Measurements from ENCODE around the gene C4orf51. TPM values are rescaled to one million over a fixed set of nuclear protein-coding genes. Genes with fewer than 3 reads are reported as not detected.

Gene C4orf51
- total RNA-seq, 1 donor from 2014 or later = not detected

DNA sequence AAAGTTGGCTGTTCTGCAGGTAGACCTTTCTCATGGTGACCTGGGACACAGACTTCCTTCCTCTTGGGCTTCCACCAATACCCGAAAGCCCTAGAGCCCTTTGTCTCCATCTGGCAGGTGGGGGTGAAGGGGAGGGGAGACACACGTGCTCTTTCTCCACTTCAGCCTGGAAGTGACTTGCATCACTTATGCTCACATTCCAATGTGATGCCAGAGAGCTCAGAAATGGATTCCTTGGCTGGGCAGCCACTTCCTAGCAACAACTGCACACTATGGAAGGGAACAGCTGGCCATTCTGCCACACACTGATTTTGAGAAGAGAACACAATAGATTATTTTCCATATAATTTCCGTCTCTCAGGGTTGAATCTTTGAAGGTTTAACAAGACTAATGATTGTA is 36.3 kb downstream of the C4orf51 start:
- TF ChIP-seq, protein P1, sequence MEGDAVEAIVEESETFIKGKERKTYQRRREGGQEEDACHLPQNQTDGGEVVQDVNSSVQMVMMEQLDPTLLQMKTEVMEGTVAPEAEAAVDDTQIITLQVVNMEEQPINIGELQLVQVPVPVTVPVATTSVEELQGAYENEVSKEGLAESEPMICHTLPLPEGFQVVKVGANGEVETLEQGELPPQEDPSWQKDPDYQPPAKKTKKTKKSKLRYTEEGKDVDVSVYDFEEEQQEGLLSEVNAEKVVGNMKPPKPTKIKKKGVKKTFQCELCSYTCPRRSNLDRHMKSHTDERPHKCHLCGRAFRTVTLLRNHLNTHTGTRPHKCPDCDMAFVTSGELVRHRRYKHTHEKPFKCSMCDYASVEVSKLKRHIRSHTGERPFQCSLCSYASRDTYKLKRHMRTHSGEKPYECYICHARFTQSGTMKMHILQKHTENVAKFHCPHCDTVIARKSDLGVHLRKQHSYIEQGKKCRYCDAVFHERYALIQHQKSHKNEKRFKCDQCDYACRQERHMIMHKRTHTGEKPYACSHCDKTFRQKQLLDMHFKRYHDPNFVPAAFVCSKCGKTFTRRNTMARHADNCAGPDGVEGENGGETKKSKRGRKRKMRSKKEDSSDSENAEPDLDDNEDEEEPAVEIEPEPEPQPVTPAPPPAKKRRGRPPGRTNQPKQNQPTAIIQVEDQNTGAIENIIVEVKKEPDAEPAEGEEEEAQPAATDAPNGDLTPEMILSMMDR (IDR thresholded peaks at IDR 0.05) = no peak
- H3K4me3 ChIP-seq = no peak overlapping the region
- H3K27me3 ChIP-seq = no peaks in the 10 kb centered on the region
- H3K27ac ChIP-seq = no peak overlapping the region
- peaks cover 0 to 8% of the 10 kb centered on the region in 2 donors for H3K9me3 ChIP-seq
- H3K4me1 ChIP-seq = no peaks in the 10 kb centered on the region
- no peaks in the 10 kb centered on the region for H3K36me3 ChIP-seq
- DNase-seq (ENCODE audit: low spot score in 2 of 2) = no peak
- intact Hi-C loops (cut with DNase I) = no loop called here

DNA sequence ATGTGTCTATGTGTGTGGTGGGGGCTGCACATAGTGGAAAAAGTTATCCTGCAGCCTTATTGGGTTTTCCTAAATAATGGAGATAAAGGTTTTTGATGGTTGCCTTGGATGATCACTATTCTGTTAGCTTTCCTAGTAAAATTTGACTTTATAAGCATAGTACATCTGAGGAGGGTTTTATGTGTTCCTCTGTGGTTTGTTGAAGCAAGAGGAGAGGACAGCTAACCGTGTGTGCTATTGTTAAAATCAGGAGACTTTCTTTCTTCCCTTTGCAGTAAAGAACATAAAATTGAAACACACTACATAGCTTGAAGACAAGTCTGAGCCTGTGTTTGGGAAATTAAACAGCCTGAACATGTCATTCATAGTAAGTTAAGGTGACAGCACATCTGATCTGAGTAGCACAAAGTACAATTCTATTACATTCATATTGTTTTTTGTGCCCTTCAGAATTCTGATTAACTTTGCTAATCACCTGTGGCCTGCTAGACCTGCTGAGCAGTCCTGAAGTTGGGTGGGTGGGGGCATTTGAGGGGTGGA is 36.8 kb downstream of the C4orf51 start:
- Histone ChIP-seq H3K27ac (no peak overlapping the region), H3K4me3 (no peak overlapping the region), H3K9me3 (peaks cover 0 to 4% of the 10 kb centered on the region in 2 donors), H3K36me3 (no peaks in the 10 kb centered on the region), H3K27me3 (no peaks in the 10 kb centered on the region), H3K4me1 (no peaks in the 10 kb centered on the region)
- no peak for DNase-seq (ENCODE audit: low spot score in 2 of 2)
- intact Hi-C loops (cut with DNase I) = no loop called here
- TF ChIP-seq, protein P1 (IDR thresholded peaks at IDR 0.05) = no peak

DNA sequence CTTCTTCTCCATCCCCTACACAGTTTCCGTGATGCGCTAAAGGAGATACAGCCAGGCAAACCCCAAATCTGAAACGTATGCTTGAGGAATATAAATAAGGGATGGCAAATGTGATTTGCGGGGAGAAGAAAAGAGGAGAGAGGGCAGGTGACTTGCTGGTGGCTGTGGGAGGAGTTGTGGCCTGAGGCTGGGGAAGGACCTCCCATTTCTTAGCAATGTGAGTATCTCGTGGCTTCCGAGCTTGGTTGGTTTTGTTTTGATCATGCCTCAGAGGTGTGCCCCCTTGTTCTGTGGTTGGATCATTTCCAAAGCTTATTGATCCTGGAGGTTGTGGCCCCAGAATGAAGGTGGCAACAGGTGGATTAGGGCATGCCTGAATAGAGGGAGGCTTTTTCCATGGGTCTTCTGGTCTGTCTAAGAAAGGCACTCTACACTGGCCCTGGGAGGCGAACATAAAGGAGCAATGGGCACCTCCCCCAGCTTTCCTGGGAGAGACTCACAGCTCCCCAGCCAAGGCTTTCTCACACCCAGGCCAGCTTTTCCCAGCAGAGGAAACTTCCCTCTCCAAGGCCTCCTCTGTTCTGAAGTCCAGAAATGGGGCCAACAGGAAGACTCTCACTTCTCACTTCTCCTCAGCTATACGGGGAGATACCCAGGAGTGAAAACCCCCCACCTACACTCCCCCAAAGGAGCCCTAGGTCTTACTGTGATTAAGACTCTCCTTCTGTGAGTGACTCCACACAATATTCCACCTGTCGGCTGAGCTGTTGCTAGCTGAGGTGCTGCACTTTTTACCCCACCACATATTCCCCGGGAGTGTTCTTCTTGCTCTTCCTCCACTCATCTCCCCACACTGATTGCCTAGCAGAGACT is 40.0 kb downstream of the C4orf51 start:
- no peak for DNase-seq (ENCODE audit: low spot score in 2 of 2)

DNA sequence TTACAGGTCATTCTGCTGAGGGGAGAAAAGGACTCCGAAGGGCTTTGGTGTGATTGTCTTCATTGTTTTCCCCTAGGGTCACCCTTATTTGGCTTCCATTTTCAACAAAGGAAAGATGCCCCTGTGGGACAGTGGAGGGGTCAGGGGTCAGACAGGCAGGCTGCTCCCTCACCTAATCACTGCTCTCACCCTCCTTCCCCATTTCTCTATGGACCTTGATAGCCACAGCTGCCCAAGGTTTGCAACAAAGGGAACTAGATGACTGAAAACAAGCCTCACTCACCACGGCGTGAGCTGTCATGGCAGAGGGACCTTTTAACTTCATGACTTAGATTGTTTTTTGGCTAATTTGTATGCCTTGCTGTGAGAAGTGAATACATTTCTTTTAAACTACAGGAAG is 40.7 kb downstream of the C4orf51 start:
- DNase-seq (ENCODE audit: low spot score in 2 of 2) = no peak
- no peaks in the 10 kb centered on the region for H3K27me3 ChIP-seq
- no peak overlapping the region for H3K27ac ChIP-seq
- no peak overlapping the region for H3K4me3 ChIP-seq
- no peaks in the 10 kb centered on the region for H3K9me3 ChIP-seq
- no peaks in the 10 kb centered on the region for H3K4me1 ChIP-seq
- intact Hi-C loops (cut with DNase I) = no loop called here
- TF ChIP-seq, protein P1 (IDR thresholded peaks at IDR 0.05) = no peak
- H3K36me3 ChIP-seq = no peaks in the 10 kb centered on the region

More for the DNA sequence above, 40.0 kb downstream of the C4orf51 start:
- intact Hi-C loops (cut with DNase I) = no loop called here
- Histone ChIP-seq H3K27ac (no peak overlapping the region), H3K4me1 (no peaks in the 10 kb centered on the region), H3K9me3 (no peaks in the 10 kb centered on the region), H3K4me3 (no peak overlapping the region), H3K36me3 (no peaks in the 10 kb centered on the region), H3K27me3 (no peaks in the 10 kb centered on the region)
- TF ChIP-seq, protein P1 (IDR thresholded peaks at IDR 0.05) = no peak

DNA sequence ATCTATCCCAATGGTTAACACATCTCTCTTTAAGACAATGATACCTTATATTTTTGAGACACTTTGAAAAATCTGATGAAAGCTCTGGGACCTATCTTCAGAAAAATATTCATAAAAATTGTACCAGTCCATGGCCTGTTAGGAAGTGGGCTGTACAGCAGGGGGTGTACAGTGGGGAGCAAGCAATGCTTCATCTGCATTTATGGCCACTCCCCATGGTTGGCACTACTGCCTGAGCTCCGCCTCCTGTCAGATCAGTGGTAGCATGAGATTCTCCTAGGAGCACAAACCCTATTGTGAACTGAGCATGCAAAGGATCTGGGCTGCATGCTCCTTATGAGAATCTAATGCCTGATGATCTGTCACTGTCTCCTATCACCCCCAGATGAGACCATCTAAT is 42.6 kb downstream of the C4orf51 start:
- Histone ChIP-seq H3K4me1 (no peaks in the 10 kb centered on the region), H3K9me3 (no peaks in the 10 kb centered on the region), H3K4me3 (no peak overlapping the region), H3K27ac (no peak overlapping the region), H3K36me3 (no peaks in the 10 kb centered on the region), H3K27me3 (no peaks in the 10 kb centered on the region)
- intact Hi-C loops (cut with DNase I) = no loop called here
- TF ChIP-seq, protein P1 (IDR thresholded peaks at IDR 0.05) = no peak
- DNase-seq (ENCODE audit: low spot score in 2 of 2) = no peak
